GM06990 (cell line): ENCODE data around the gene MSI2.

Source experiments
- DNase-seq: peaks from one replicate; pipeline ENCODE4 v3.0.0-alpha.2; 2011; ENCODE audit not compliant: insufficient read length; ENCODE audit errors: extremely low read depth
- H3K27me3 ChIP-seq: replicated peaks from 2 replicates; pipeline ENCODE4 v1.6.0; 2011; ENCODE audit warnings: low read length; ENCODE audit not compliant: control insufficient read depth, insufficient read depth
- H3K36me3 ChIP-seq: 2 replicates; pipeline ENCODE4 v1.5.1; 2011; ENCODE audit warnings: low read length; ENCODE audit not compliant: control insufficient read depth, insufficient read depth
- H3K4me3 ChIP-seq: replicated peaks from 2 replicates; pipeline ENCODE4 v1.5.1; 2011; ENCODE audit warnings: low read depth, mild to moderate bottlenecking, control low read depth, low read length
- CTCF ChIP-seq: IDR thresholded peaks from 2 replicates; pipeline ENCODE4 v1.5.1; 2011; ENCODE audit warnings: low read length, control low read depth, mild to moderate bottlenecking, inconsistent platforms; ENCODE audit not compliant: insufficient read depth, poor library complexity, severe bottlenecking

MSI2 gene

GRCh38 chr17:57553526-57553925 lies 297.2 kb downstream of the MSI2 start:
- no peak for TF ChIP-seq CTCF
- H3K4me3 ChIP-seq, result no peak overlapping the region

GRCh38 chr17:57553991-57554825 lies 297.9 kb downstream of the MSI2 start:
- DNase-seq, result no peak
- Histone ChIP-seq H3K27me3 (no peaks in the 10 kb centered on the region), H3K36me3 (peaks cover 4% of the 10 kb centered on the region), H3K4me3 (no peak overlapping the region)
- TF ChIP-seq CTCF, result no peak

More at GRCh38 chr17:57553526-57553925, 297.2 kb downstream of the MSI2 start:
- Histone ChIP-seq H3K27me3 (no peaks in the 10 kb centered on the region), H3K36me3 (peaks cover 4% of the 10 kb centered on the region)
- DNase-seq, result no peak

- H3K27me3 ChIP-seq, result no peaks in the 10 kb centered on the region
- TF ChIP-seq CTCF, result no peak
- DNase-seq, result no peak
- no peak overlapping the region for H3K4me3 ChIP-seq
- peaks cover 4% of the 10 kb centered on the region for H3K36me3 ChIP-seq
Observed at GRCh38 chr17:57554826-57555635, 298.7 kb downstream of the MSI2 start.

GRCh38 chr17:57555636-57556175 lies 299.4 kb downstream of the MSI2 start:
- H3K4me3 ChIP-seq, result no peak overlapping the region
- no peaks in the 10 kb centered on the region for H3K27me3 ChIP-seq
- no peak for DNase-seq
- H3K36me3 ChIP-seq, result peaks cover 4% of the 10 kb centered on the region
- no peak for TF ChIP-seq CTCF

- no peak for DNase-seq
- no peak for TF ChIP-seq CTCF
- Histone ChIP-seq H3K36me3 (peaks cover 4% of the 10 kb centered on the region), H3K27me3 (no peaks in the 10 kb centered on the region), H3K4me3 (no peak overlapping the region)
Observed at GRCh38 chr17:57556320-57556719, 300.0 kb downstream of the MSI2 start.
